Breast epithelium (tissue), 4 donors: ENCODE results near the gene CHD9. TPM values are rescaled to one million over a fixed set of nuclear protein-coding genes. Genes with fewer than 3 reads are reported as not detected.

Source experiments
- DNase-seq, 2 donors: peaks; one replicate each; pipeline ENCODE4 v3.0.0-alpha.2; 2019; ENCODE audit warnings: low spot score in 2 of 2
- H3K27ac ChIP-seq, 2 donors: fragments of 200-600 bp; sonication (generic) in 1 of 2; one replicate each; pipeline ENCODE4 v1.5.1; 2016 to 2019; ENCODE audit warnings: mild to moderate bottlenecking in 1 of 2
- H3K27me3 ChIP-seq, 2 donors: fragments of 200-600 bp; sonication (generic) in 1 of 2; one replicate each; pipeline versions ENCODE4 v1.5.1 to v1.6.0; 2017 to 2019; ENCODE audit warnings: control low read depth in 1 of 2, mild to moderate bottlenecking in 1 of 2
- H3K36me3 ChIP-seq: fragments of 200-600 bp; one replicate; pipeline ENCODE4 v1.5.1; 2019
- H3K4me1 ChIP-seq, 2 donors: fragments of 200-600 bp; sonication (generic); one replicate each; pipeline ENCODE4 v1.5.1; 2016 to 2019; ENCODE audit warnings: control low read depth in 1 of 2
- H3K4me3 ChIP-seq, 3 donors: fragments of 200-600 bp; sonication (generic); 1 replicate in 2 of 3; 2 replicates in 1 of 3; pipeline ENCODE4 v1.5.1; 2016 to 2019; ENCODE audit warnings: mild to moderate bottlenecking in 3 of 3, moderate library complexity in 2 of 3
- H3K9me3 ChIP-seq, 2 donors: fragments of 200-600 bp; sonication (generic) in 1 of 2; one replicate each; pipeline ENCODE4 v1.5.1; 2016 to 2019; ENCODE audit warnings: control low read depth in 1 of 2
- CTCF ChIP-seq, 3 donors: fragments of 450-650 bp; IDR thresholded peaks; one replicate each; pipeline ENCODE4 v1.5.1; 2016 to 2017; ENCODE audit warnings: antibody characterized with exemption in 3 of 3, mild to moderate bottlenecking in 3 of 3, moderate library complexity in 3 of 3
- POLR2A ChIP-seq: fragments of 450-650 bp; IDR thresholded peaks from one replicate; pipeline ENCODE4 v1.6.1; 2016; ENCODE audit warnings: antibody characterized with exemption, mild to moderate bottlenecking, moderate library complexity
- POLR2AphosphoS5 ChIP-seq, 3 donors: sonication (generic); formaldehyde crosslinking; IDR thresholded peaks; one replicate each; pipeline ENCODE4 v1.6.1; 2017; ENCODE audit warnings: antibody characterized with exemption in 3 of 3
- intact Hi-C: fragments of 100-400 bp; cut with DNase I; formaldehyde crosslinking; loops from one replicate; pipeline ENCODE4 v1.15.1; 2023; ENCODE audit warnings: low total_unique reads
- total RNA-seq, 3 donors: library from RNA; depleted of rRNA; stranded (reverse); fragments of >200 nt; gene quantifications; one replicate each; pipeline ENCODE4 v1.1.0, GENCODE V29; 2016

The CHD9 gene
- total RNA-seq, 3 donors from 2014 or later: 93.8 to 160 (median 158) TPM

GRCh38 chr16:53131363-53132071, 76.7 kb downstream of the CHD9 start:
- intact Hi-C loops: no loop called here
- peak; percentile 63 to 68 for DNase-seq
- Histone ChIP-seq H3K4me3 (peak overlapping the region; percentile 84 to 90 (median 85)), H3K27me3 (no peaks in the 10 kb centered on the region), H3K27ac (peak overlapping the region; percentile 95 to 98), H3K36me3 (no peaks in the 10 kb centered on the region), H3K9me3 (no peaks in the 10 kb centered on the region), H3K4me1 (peaks cover 0 to 11% of the 10 kb centered on the region in 2 donors)
- TF ChIP-seq CTCF (IDR thresholded peaks at IDR 0.05): no peak
- TF ChIP-seq POLR2AphosphoS5 (IDR thresholded peaks at IDR 0.05): peak; percentile 33 to 81 (median 49)
- no peak for TF ChIP-seq POLR2A

GRCh38 chr16:53132406-53132805, 77.6 kb downstream of the CHD9 start:
- no peak for DNase-seq
- Histone ChIP-seq H3K4me1 (peaks cover 0 to 11% of the 10 kb centered on the region in 2 donors), H3K27me3 (no peaks in the 10 kb centered on the region), H3K27ac (peak overlapping the region in 1 of 2 donors; percentile 95), H3K36me3 (no peaks in the 10 kb centered on the region), H3K9me3 (no peaks in the 10 kb centered on the region), H3K4me3 (peak overlapping the region in 2 of 3 donors; percentile 85 to 90)
- no peak for TF ChIP-seq POLR2A
- TF ChIP-seq CTCF (IDR thresholded peaks at IDR 0.05): no peak
- no peak for TF ChIP-seq POLR2AphosphoS5 (IDR thresholded peaks at IDR 0.05)
- intact Hi-C loops: no loop called here

GRCh38 chr16:53135329-53135728, 80.5 kb downstream of the CHD9 start:
- H3K4me1 ChIP-seq: peaks cover 0 to 5% of the 10 kb centered on the region in 2 donors
- peak overlapping the region in 1 of 2 donors; percentile 67 for H3K27ac ChIP-seq
- intact Hi-C loops: no loop called here
- H3K36me3 ChIP-seq: no peaks in the 10 kb centered on the region
- DNase-seq: no peak
- no peaks in the 10 kb centered on the region for H3K27me3 ChIP-seq
- no peaks in the 10 kb centered on the region for H3K9me3 ChIP-seq
- no peak overlapping the region for H3K4me3 ChIP-seq
- TF ChIP-seq CTCF (IDR thresholded peaks at IDR 0.05) (no peak), POLR2A (no peak), POLR2AphosphoS5 (IDR thresholded peaks at IDR 0.05) (no peak)

- Histone ChIP-seq H3K27ac (no peak overlapping the region), H3K4me1 (no peaks in the 10 kb centered on the region), H3K36me3 (no peaks in the 10 kb centered on the region), H3K9me3 (no peaks in the 10 kb centered on the region), H3K4me3 (no peak overlapping the region), H3K27me3 (no peaks in the 10 kb centered on the region)
- intact Hi-C loops: no loop called here
- DNase-seq: no peak
- TF ChIP-seq CTCF (IDR thresholded peaks at IDR 0.05): no peak
- TF ChIP-seq POLR2AphosphoS5 (IDR thresholded peaks at IDR 0.05): no peak
- no peak for TF ChIP-seq POLR2A
Measured at GRCh38 chr16:53142823-53143568, 88.2 kb downstream of the CHD9 start.

- H3K27me3 ChIP-seq: no peaks in the 10 kb centered on the region
- H3K9me3 ChIP-seq: peaks cover 10 to 17% of the 10 kb centered on the region in 2 donors
- intact Hi-C loops: no loop called here
- H3K36me3 ChIP-seq: no peaks in the 10 kb centered on the region
- TF ChIP-seq POLR2AphosphoS5 (IDR thresholded peaks at IDR 0.05) (no peak), CTCF (IDR thresholded peaks at IDR 0.05) (no peak), POLR2A (no peak)
- no peak overlapping the region for H3K27ac ChIP-seq
- no peaks in the 10 kb centered on the region for H3K4me1 ChIP-seq
- DNase-seq: no peak
- H3K4me3 ChIP-seq: no peak overlapping the region
Measured at GRCh38 chr16:53147500-53148065, 92.8 kb downstream of the CHD9 start.
